NOMO-1 treated with dmso at 0.1 percent for 144 hours (cell line): Measurements from ENCODE around the gene TCEAL3.
"Not testable (repeated sequence)": the region's sequence is repeated elsewhere in the genome, so short reads cannot be mapped to it uniquely, and the experiment has no call there.

Source experiments
- DNase-seq: peaks from one replicate; lab custom pipeline; 2025; ENCODE audit not compliant: unreplicated experiment; lab: John Stamatoyannopoulos, UW

The TCEAL3 gene, protein sequence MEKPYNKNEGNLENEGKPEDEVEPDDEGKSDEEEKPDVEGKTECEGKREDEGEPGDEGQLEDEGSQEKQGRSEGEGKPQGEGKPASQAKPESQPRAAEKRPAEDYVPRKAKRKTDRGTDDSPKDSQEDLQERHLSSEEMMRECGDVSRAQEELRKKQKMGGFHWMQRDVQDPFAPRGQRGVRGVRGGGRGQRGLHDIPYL

DNA sequence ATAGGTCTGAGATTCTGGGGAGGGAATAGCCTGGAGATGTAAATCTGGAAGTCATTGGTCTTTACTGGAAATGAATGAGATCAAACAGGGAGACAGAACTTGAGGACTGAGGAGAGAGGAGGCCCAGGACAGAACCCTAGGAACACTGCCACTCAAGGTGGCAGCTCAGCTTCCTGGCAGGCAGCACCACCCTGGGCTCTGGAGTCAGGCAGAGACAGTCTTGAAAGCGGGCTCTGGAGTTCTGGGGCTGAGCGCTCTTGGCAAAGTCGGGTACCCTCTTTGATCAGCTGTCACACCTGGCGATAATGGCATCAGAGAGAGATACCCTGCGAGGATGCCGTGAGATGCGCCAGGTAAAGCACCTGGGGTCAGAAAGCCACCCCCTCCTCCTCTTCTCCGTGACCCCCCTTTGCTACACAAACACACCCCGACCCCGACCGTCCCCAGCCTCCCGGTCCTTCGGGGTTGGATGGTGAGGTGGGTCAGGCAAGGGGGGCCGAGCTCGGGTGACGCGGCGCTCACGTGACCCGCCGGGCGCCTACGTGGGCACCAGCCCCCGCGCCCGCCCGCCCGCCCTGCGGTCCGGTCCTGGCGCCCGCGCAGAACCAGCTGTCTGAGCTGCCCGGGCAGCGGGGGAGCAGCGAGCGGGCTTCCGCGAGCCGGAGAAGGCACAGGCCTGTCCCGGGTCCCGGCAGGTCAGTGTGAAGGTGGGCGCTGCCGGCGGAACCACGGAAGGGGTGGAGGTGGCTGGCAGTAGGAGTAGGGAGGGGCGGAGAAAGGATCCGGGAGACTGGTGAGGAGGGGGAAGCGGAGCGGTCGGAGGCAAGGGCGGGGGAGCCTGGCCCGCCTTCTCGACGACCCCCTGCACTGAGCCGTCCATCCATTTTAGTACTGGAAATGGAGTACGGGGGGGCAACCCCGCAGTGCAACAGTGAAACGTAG, at the start of gene TCEAL3:
TCEAL3 (plus strand) TSS at position 600 of the 942 bp plus-strand sequence. CDS start 1,102 bp downstream, outside the sequence.
- no peak for DNase-seq

DNA sequence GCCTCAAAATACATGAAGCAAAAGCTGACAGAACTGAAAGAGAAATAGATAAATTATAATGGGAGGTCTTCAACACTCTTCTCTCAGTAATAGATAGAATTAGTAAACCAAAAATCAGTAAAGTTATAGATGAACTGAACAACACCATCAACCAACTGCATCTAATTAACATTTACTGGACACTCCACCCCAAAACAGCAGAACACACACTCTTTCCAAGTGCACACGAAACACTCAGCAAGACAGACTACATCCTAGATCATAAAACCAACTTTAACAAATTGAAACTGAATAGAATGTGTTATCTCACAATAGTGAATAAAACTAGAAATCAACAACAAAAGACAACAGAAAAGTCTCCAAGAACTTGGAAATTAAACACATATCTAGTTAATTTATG, 47.5 kb upstream of the TCEAL3 start:
- DNase-seq: no peak

DNA sequence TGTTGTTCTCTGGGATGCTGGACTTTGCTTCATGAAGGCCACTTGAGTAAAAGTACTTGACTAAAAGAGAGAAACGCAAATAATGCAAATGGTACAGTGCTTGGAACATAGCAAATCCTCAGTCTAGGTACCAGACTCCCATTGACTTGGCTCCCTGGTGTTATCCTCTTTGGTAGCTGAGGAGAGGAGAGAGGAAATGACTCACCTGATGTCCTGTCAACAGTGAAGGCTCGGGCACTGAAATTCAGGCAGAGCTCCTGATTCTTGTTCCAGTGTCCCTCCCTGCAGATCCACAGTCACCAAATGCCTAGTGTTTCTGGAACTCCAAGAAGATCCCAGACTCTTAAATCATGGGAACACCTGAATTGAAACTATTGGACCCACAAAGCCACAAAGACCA, 45.0 kb upstream of the TCEAL3 start:
- DNase-seq: no peak

- peak; percentile 14 for DNase-seq
Observed at GRCh38 chrX:103565197-103565596, 42.6 kb upstream of the TCEAL3 start.

- DNase-seq: no peak
Observed at GRCh38 chrX:103565752-103566151, 42.0 kb upstream of the TCEAL3 start.

DNA sequence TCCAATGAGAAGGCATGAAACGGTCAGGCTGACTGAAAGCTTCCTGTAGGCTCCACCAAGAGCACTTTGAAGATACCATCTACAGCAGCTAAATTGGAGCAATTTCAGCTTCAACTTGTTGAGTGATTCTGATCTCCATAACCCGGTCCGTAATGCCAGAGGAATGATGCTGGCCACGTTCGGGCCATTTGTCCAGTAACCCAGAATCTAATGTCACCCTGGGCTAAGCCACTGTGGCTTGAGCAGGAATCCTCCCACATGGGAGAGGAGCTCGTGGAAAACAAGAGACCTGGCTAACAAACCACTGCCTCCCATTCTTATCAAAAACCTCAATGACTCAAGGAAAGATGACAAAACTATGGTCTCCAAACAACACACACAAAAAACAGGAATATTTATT, 36.6 kb upstream of the TCEAL3 start:
- no peak for DNase-seq

DNA sequence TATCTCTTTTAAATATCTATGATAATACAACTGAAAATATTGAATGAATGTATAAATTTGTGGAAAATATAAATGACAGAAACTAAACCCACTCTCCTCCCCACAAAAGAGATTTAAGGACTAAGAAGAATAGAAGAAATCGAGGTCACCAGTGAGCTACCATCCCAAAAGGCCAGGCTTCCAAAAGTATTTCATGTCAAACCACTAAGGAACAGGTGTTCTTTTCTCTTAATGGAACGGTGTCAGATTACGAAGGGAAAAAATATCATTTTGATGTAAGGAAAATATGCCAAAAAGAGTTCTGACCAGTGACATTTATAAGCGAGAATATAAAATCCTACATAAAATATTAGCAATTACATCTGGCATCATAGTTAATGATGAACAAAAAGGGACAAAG, 36.0 kb upstream of the TCEAL3 start:
- no peak for DNase-seq

DNA sequence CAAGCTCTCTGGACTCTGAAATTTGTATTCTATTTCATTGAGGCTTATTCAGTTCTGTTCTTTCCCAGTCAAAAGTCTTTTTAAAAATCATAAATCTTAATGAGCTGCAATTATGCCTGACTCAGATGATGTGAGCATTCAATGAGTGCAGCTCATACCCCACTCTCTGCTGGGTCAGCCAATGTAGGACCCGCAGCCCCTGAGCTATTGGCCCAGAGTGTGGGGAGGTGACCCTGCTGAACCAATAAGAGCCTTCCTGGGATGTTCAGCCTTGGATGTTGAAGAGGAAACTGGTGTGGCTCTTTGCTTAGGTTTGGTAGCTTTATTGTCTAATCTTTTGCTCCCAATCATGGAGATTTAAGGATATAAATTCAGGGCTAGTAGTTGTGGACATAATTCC, 34.6 kb upstream of the TCEAL3 start:
- DNase-seq: no peak

DNA sequence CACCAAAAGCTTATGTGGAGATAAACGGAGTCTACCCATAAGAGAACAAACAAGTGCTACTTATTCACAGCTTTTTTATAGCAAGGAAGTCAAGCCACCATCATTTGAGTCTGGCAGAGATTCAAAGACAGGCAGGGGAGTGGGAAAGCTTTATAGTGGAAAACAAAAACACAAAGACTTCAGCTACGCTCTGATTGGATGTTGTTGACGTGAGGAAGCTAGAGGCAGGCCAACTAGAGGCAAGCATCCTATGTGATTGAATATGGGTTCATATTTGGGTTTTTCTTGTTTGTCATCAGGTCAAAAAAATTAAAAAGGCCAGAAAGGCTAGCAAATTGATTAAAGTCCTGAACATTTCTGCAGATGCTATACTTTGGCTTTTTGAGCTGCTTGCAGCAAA, 23.2 kb upstream of the TCEAL3 start:
- no peak for DNase-seq

DNA sequence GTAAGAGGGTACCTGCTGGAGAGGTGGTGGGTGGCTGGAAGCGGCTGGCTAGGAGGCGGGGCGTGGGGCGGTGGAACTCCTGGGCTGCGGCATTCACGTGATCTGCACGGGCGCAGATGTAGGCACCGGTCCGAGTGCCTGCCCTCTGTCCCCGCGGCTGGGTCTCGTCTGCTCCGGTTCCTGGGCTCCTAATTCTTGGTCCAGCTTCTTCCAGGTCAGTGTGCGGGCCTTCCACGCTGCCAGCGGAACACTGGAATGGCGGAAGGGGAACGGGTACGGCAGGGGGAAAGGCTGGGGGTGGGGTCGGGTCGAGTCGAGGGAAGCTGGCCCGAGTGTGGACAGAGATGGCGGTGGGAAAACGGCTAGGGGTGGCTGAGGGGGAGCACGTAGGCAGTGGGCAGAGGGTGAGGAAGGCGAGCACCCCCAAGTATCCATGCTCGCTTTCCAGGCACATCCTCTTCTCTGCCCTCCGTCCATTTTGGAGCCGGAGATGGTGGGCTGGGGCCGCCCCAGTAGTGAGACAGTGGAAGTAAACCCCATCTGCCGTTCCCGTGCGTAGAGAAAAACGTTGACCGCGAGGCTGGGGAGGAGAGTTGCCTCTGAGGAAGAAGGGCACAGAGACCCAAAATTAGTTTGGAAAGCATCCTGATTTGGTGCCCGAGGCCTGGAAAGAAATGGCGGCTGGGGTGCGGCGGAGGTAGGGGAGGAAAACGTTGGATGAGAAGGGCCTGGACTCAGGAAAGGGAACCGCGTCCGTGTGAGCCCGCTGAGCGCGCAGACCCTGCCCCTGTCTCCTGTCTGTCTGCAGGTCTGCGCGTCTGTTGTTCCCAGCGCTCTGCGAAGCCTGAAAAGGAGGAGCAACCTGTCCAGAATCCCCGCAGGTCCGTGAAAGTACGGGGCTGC, 22.1 kb upstream of the TCEAL3 start, which contains the start of gene TCEAL4:
TCEAL4 (plus strand) TSS at position 105 of the 903 bp plus-strand sequence. CDS start 1,161 bp downstream, outside the sequence.
- no peak for DNase-seq

- DNase-seq: no peak
Observed at GRCh38 chrX:103586314-103586646, 21.5 kb upstream of the TCEAL3 start.

- no peak for DNase-seq
Observed at GRCh38 chrX:103586659-103587058, 21.1 kb upstream of the TCEAL3 start.

DNA sequence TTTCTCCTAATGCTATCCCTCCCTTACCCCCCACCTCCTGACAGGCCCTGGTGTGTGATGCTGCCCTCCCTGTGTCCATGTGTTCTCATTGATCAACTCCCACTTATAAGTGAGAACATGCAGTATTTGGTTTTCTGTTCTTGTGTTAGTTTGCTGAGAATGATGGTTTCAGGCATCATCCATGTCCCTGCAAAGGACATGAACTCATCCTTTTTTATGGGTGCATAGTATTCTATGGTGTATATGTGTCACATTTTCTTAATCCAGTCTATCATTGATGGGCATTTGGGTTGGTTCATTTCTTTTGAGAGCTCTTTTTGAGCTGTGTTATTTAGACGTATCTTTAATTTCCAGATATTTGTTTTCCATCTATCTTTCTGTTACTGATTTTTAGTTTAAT, 15.5 kb upstream of the TCEAL3 start:
- not testable (repeated sequence) for DNase-seq

- DNase-seq: not testable (repeated sequence)
Observed at GRCh38 chrX:103595202-103595601, 12.6 kb upstream of the TCEAL3 start.

- no peak for DNase-seq
Observed at GRCh38 chrX:103608306-103608963, 672 bp downstream of the TCEAL3 start.

DNA sequence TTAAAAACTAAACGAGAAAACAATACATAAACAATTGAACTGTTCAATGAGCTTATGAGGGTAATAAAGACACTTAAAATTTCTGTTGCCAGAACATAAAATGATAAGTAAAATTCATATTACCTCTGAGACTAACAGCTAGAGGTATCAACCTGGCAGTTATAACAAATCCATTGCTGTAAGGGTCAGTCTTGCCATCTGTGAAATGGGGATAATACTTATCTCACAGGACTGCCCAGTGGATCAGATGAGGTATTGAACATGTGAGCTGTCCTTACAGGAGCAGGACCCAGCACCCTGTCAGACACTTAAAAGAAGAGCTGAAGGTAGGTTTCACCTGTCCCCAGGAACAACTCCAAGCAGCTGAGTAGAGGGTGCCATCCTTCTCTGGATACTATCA, 2.5 kb downstream of the TCEAL3 start:
- no peak for DNase-seq

GRCh38 chrX:103613362-103613890, 5.7 kb downstream of the TCEAL3 start:
- no peak for DNase-seq

DNA sequence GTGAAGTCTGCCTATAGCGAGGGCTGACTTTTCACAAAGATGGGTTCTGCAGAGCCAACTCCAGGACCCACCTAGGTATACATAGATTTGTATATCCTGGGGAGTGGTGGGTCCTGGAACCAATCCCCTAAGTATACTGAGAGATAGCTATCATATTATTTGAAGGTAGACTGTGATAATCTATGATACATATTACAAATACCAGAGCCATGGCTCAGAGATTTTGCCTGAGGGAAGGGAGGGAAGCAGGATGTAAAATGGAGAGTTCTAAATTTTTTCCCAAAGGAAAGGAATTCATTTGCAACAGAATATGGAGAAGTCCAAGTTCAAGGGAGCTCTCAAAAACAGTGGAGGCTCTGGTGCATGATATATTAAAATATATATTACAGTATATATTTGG, 7.2 kb downstream of the TCEAL3 start:
- DNase-seq: no peak

DNA sequence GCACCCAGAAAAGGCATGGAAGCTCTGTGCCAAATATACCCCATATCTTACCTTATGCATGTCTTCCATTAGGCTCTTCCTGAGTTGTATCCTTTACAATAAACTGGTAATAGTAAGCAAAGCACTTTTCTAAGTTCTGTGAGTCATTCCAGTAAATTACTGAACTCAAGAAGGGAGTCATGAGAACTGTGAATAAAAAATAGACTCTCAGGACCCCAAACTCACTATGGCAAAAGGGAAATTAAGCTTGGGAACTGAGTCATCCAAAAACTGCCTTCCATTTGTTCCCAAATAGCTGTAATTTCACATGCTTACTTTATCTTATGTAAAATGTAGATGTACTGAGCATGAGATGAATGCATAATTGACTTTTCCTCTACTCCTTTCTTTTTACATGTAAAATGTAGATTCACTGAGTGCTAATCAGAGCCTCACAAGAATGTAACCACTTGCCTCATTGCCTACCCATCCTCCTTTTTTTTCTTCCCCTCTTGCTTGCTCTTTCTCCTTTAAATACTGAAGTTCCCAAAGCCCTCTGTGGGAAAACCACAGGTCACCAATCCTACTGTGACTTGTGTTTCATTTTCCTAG, 8.1 kb downstream of the TCEAL3 start:
- DNase-seq: no peak

DNA sequence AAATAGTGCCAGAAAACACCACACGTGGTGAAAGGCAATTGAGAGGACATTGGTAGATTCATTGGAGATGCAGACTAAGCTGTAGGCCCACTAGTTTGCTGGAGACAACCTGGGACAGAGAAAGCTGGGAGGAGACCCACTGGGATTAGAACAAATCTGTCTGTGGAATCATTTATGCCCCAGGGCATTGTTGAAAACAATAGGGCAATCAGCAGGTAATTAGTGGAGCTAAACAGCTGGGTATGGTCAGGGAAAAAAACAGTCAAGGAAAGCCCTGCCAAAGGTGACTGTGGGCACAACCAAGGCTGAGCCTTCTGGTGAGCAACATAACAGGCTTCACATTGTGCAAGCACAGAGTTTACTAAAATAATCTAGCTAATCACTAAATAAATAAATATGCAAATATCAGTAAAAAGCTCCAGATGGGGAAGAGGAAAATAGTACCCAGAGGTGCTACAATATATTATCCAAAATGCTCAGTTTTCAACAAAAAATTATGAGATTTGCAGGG, 9.0 kb downstream of the TCEAL3 start:
- DNase-seq: no peak
